ENCODE data around the gene WWTR1. TPM values are rescaled to one million over a fixed set of nuclear protein-coding genes. Genes with fewer than 3 reads are reported as not detected.
A peak's percentile ranks its signal among the peaks of the same experiment; 100 is the strongest.

The WWTR1 gene
- total RNA-seq, 1 experiment from 2014 or later = 25.5 TPM

DNA sequence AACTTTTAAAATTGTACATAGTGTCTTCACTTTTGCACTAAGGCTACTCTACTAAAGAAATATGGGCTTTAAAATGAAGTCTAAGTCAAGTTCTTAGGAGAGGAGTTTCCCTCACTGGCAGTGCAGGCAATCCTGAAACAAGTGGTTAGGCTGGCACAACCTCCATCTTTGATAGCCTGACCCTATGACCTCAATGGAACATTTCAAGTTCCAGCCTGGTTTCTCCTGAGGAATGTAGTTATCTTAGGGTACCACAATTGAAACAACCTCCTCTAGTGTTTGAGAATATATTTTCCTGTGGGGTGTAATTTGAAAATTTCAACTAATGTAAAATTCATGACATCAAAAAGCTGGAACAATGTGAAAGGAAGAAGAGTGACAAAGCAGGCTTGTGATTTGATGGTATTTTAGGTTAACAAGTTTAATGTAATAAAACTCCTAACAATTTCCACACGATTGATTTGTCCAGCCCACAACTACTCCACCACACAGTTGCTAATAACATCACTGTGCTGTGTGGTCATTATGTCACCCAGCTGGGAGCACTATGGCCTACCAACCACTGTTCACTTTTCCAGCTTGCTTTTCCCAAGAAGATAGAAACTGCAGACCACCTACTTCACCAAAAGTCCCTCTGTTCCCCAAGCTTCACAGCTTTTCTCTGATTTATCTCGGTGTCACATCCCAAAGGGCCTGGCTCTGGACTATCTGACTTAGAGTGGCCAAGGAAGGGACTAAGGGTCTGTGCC, 1.8 kb downstream of the WWTR1 start (continued):
- TF ChIP-seq, protein P1, sequence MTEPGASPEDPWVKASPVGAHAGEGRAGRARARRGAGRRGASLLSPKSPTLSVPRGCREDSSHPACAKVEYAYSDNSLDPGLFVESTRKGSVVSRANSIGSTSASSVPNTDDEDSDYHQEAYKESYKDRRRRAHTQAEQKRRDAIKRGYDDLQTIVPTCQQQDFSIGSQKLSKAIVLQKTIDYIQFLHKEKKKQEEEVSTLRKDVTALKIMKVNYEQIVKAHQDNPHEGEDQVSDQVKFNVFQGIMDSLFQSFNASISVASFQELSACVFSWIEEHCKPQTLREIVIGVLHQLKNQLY (CRISPR knock-in tag; IDR thresholded peaks at IDR 0.05) = no peak
- no peak for TF ChIP-seq GABPB1 (CRISPR knock-in tag; IDR thresholded peaks at IDR 0.05)

DNA sequence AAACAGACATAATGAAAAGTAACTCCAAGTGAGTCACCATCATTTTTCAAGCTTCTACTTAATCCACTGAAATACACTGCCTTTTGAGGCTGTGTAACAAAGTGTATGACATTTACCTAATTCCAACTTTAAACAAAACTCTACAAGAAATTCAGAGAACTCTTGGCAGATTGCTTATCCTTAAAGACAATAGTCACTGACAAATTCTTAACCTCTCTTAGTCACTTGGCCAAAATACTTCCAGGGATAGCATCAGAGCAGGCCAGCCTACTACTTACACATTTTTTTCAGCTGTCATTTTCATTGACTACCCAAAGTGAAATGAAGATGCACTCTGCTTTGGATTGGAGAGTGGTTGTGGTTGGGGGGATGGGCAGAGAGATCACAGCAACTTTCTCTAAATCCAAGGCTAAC, 3.6 kb downstream of the WWTR1 start:
- H3K36me3 Mint-ChIP-seq = peaks cover 36% of the 10 kb centered on the region
- no peak for ATAC-seq
- CTCF ChIA-PET = interaction anchor here (1.2 to 1.3 kb wide), 2 partner anchors 63 to 117 kb away, joined by 3 to 4 read pairs; no protein-coding TSS in a partner anchor
- no peak for TF ChIP-seq ZNF263 (CRISPR knock-in tag; IDR thresholded peaks at IDR 0.05; ENCODE audit: low read depth)
- no peaks in the 10 kb centered on the region; the same call in 1 of the 2 replicates for H3K27me3 Mint-ChIP-seq (ENCODE audit: low read depth)
- DNase-seq (ENCODE audit: low spot score) = no peak
- no peaks in the 10 kb centered on the region; the same call in 1 of the 2 replicates for H3K9me3 Mint-ChIP-seq
- peaks cover 50% of the 10 kb centered on the region for H3K4me1 Mint-ChIP-seq
- H3K4me3 Mint-ChIP-seq = peak overlapping the region; percentile 90; the same call in 1 of the 2 replicates
- POLR2A ChIA-PET = interaction anchor here (0.6 to 0.7 kb wide), 2 partner anchors 9 to 44 kb away, joined by 4 read pairs; no protein-coding TSS in a partner anchor
- H3K27ac Mint-ChIP-seq = peak overlapping the region; percentile 90

DNA sequence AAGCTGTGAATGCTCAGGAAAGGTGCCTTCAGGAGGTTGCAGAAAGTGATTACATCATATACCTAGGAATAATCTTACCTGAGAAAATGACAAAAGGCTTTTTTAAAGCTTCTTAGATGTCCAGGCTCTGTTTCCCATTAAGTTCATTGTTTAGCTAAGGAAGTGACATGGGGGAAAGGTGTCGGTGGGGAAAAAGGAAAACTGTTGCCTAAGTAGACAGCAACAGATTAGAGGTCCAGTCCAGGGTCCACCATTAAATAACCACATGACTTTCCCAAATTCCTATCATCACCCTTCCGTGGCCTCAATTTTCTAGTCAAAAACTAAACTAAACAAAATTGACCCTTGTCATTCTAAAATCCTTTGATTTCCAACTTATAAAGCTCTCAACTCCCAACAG, 4.3 kb downstream of the WWTR1 start:
- no peaks in the 10 kb centered on the region; the same call in 1 of the 2 replicates for H3K27me3 Mint-ChIP-seq (ENCODE audit: low read depth)
- peaks cover 36% of the 10 kb centered on the region for H3K36me3 Mint-ChIP-seq
- ChIA-PET POLR2A (interaction anchor here (0.7 kb wide), 1 partner anchor 43 kb away, joined by 4 read pairs; no protein-coding TSS in a partner anchor), CTCF (interaction anchor here (1.2 to 1.3 kb wide), 2 partner anchors 63 to 118 kb away, joined by 3 to 4 read pairs; no protein-coding TSS in a partner anchor)
- no peak overlapping the region for H3K27ac Mint-ChIP-seq
- ATAC-seq (no peak), DNase-seq (ENCODE audit: low spot score) (no peak)
- H3K4me3 Mint-ChIP-seq = no peak overlapping the region
- no peak for TF ChIP-seq NR1H2 (CRISPR knock-in tag; IDR thresholded peaks at IDR 0.05)
- TF ChIP-seq, protein P2, sequence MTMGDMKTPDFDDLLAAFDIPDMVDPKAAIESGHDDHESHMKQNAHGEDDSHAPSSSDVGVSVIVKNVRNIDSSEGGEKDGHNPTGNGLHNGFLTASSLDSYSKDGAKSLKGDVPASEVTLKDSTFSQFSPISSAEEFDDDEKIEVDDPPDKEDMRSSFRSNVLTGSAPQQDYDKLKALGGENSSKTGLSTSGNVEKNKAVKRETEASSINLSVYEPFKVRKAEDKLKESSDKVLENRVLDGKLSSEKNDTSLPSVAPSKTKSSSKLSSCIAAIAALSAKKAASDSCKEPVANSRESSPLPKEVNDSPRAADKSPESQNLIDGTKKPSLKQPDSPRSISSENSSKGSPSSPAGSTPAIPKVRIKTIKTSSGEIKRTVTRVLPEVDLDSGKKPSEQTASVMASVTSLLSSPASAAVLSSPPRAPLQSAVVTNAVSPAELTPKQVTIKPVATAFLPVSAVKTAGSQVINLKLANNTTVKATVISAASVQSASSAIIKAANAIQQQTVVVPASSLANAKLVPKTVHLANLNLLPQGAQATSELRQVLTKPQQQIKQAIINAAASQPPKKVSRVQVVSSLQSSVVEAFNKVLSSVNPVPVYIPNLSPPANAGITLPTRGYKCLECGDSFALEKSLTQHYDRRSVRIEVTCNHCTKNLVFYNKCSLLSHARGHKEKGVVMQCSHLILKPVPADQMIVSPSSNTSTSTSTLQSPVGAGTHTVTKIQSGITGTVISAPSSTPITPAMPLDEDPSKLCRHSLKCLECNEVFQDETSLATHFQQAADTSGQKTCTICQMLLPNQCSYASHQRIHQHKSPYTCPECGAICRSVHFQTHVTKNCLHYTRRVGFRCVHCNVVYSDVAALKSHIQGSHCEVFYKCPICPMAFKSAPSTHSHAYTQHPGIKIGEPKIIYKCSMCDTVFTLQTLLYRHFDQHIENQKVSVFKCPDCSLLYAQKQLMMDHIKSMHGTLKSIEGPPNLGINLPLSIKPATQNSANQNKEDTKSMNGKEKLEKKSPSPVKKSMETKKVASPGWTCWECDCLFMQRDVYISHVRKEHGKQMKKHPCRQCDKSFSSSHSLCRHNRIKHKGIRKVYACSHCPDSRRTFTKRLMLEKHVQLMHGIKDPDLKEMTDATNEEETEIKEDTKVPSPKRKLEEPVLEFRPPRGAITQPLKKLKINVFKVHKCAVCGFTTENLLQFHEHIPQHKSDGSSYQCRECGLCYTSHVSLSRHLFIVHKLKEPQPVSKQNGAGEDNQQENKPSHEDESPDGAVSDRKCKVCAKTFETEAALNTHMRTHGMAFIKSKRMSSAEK (CRISPR knock-in tag; IDR thresholded peaks at IDR 0.05; ENCODE audit: borderline replicate concordance) = no peak
- TF ChIP-seq ZNF396 (CRISPR knock-in tag; IDR thresholded peaks at IDR 0.05; ENCODE audit: borderline replicate concordance) = no peak
- no peak for TF ChIP-seq RELA (CRISPR knock-in tag; IDR thresholded peaks at IDR 0.05; ENCODE audit: borderline replicate concordance)
- no peak for TF ChIP-seq SMAD3 (CRISPR knock-in tag; IDR thresholded peaks at IDR 0.05; ENCODE audit: borderline replicate concordance)
- no peak for TF ChIP-seq KAT7 (CRISPR knock-in tag; IDR thresholded peaks at IDR 0.05; ENCODE audit: borderline replicate concordance)
- TF ChIP-seq ZNF232 (CRISPR knock-in tag; IDR thresholded peaks at IDR 0.05) = no peak
- TF ChIP-seq GTF2I (CRISPR knock-in tag; conservative IDR thresholded peaks at IDR 0.05) = no peak
- TF ChIP-seq FOXJ3 (CRISPR knock-in tag; IDR thresholded peaks at IDR 0.05; ENCODE audit: borderline replicate concordance) = no peak
- no peaks in the 10 kb centered on the region; the same call in 1 of the 2 replicates for H3K9me3 Mint-ChIP-seq
- peaks cover 45% of the 10 kb centered on the region for H3K4me1 Mint-ChIP-seq

DNA sequence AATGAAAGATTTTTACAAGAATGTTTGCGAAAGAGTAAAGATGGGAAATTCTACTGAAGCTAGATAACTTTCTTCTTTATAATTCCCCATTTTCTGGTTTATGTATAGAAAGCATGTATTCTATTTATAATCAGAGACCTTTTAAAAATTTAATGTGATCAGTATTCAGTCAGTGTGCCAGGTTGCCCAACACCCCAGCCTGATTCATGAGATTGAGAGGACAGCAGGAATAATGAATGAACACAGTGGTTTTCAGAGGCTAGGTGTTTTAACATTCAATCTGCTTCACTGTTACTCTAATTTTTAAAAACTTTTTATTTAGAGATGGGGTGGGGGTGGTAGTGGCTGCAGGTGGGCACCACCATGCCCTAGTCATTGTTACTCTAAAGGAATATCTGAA, 4.7 kb downstream of the WWTR1 start:
- ATAC-seq (no peak), DNase-seq (ENCODE audit: low spot score) (no peak)
- H3K27me3 Mint-ChIP-seq (ENCODE audit: low read depth) = no peaks in the 10 kb centered on the region; the same call in 1 of the 2 replicates
- POLR2A ChIA-PET = interaction anchor here (0.6 kb wide), 1 partner anchor 1286 kb away, joined by 3 read pairs; no protein-coding TSS in a partner anchor
- CTCF ChIA-PET = interaction anchor here (1.2 kb wide), 1 partner anchor 118 kb away, joined by 3 read pairs; no protein-coding TSS in a partner anchor
- H3K4me3 Mint-ChIP-seq = no peak overlapping the region
- H3K27ac Mint-ChIP-seq = no peak overlapping the region
- H3K36me3 Mint-ChIP-seq = peaks cover 39% of the 10 kb centered on the region
- no peaks in the 10 kb centered on the region; the same call in 1 of the 2 replicates for H3K9me3 Mint-ChIP-seq
- peaks cover 44% of the 10 kb centered on the region for H3K4me1 Mint-ChIP-seq
- TF ChIP-seq RELA (CRISPR knock-in tag; IDR thresholded peaks at IDR 0.05; ENCODE audit: borderline replicate concordance) (no peak), MYBL2 (CRISPR knock-in tag; IDR thresholded peaks at IDR 0.05) (no peak)
- TF ChIP-seq, protein P3, sequence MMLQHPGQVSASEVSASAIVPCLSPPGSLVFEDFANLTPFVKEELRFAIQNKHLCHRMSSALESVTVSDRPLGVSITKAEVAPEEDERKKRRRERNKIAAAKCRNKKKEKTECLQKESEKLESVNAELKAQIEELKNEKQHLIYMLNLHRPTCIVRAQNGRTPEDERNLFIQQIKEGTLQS (CRISPR knock-in tag; conservative IDR thresholded peaks at IDR 0.05) = no peak
- TF ChIP-seq, protein P4, sequence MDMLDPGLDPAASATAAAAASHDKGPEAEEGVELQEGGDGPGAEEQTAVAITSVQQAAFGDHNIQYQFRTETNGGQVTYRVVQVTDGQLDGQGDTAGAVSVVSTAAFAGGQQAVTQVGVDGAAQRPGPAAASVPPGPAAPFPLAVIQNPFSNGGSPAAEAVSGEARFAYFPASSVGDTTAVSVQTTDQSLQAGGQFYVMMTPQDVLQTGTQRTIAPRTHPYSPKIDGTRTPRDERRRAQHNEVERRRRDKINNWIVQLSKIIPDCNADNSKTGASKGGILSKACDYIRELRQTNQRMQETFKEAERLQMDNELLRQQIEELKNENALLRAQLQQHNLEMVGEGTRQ (CRISPR knock-in tag; IDR thresholded peaks at IDR 0.05) = no peak
- TF ChIP-seq, protein P1 (CRISPR knock-in tag; IDR thresholded peaks at IDR 0.05) = no peak
- TF ChIP-seq, protein P5, sequence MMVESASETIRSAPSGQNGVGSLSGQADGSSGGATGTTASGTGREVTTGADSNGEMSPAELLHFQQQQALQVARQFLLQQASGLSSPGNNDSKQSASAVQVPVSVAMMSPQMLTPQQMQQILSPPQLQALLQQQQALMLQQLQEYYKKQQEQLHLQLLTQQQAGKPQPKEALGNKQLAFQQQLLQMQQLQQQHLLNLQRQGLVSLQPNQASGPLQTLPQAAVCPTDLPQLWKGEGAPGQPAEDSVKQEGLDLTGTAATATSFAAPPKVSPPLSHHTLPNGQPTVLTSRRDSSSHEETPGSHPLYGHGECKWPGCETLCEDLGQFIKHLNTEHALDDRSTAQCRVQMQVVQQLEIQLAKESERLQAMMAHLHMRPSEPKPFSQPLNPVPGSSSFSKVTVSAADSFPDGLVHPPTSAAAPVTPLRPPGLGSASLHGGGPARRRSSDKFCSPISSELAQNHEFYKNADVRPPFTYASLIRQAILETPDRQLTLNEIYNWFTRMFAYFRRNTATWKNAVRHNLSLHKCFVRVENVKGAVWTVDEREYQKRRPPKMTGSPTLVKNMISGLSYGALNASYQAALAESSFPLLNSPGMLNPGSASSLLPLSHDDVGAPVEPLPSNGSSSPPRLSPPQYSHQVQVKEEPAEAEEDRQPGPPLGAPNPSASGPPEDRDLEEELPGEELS (CRISPR knock-in tag; IDR thresholded peaks at IDR 0.05) = no peak
- TF ChIP-seq, protein P6, sequence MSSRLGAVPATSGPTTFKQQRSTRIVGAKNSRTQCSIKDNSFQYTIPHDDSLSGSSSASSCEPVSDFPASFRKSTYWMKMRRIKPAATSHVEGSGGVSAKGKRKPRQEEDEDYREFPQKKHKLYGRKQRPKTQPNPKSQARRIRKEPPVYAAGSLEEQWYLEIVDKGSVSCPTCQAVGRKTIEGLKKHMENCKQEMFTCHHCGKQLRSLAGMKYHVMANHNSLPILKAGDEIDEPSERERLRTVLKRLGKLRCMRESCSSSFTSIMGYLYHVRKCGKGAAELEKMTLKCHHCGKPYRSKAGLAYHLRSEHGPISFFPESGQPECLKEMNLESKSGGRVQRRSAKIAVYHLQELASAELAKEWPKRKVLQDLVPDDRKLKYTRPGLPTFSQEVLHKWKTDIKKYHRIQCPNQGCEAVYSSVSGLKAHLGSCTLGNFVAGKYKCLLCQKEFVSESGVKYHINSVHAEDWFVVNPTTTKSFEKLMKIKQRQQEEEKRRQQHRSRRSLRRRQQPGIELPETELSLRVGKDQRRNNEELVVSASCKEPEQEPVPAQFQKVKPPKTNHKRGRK (CRISPR knock-in tag; IDR thresholded peaks at IDR 0.05; ENCODE audit: borderline replicate concordance) = no peak

Data from WTC11 (cell line).